Transverse colon (tissue), 4 donors: ENCODE results near the gene RBM4B.

Source experiments
- CTCF ChIP-seq, 5 experiments: fragments of 200-600 bp in 3 of 5; fragments of 450-650 bp in 2 of 5; sonication (generic) in 3 of 5; IDR thresholded peaks; 1 replicate in 2 of 5; 2 replicates in 3 of 5; pipeline ENCODE4 v1.5.1; 2016 to 2017; ENCODE audit warnings: antibody characterized with exemption in 5 of 5, inconsistent platforms in 3 of 5, mild to moderate bottlenecking in 2 of 5, moderate library complexity in 1 of 5
- POLR2A ChIP-seq: fragments of 450-650 bp; IDR thresholded peaks from one replicate; pipeline ENCODE4 v1.6.1; 2016; ENCODE audit warnings: antibody characterized with exemption, mild to moderate bottlenecking, moderate library complexity
- POLR2AphosphoS5 ChIP-seq, 3 donors: sonication (generic); formaldehyde crosslinking; IDR thresholded peaks; one replicate each; pipeline ENCODE4 v1.6.1; 2016; ENCODE audit warnings: antibody characterized with exemption in 3 of 3

GRCh38 chr11:66676282-66676919, 1.3 kb downstream of the RBM4B start:
- TF ChIP-seq POLR2A (no peak), POLR2AphosphoS5 (IDR thresholded peaks at IDR 0.05) (no peak), CTCF (IDR thresholded peaks at IDR 0.05) (no peak)
